ENCODE data around the gene ADK. TPM values are rescaled to one million over a fixed set of nuclear protein-coding genes. Genes with fewer than 3 reads are reported as not detected.

The ADK gene
- polyA plus RNA-seq, 1 donor (not counting 4 experiments of a cell fraction or from before 2014, with no cell fraction given) = 139 TPM

GRCh38 chr10:74238516-74238915 lies 87.5 kb downstream of the ADK start:
- H2AFZ ChIP-seq (ENCODE audit: control insufficient read depth, low read length) = no peak overlapping the region
- H3K79me2 ChIP-seq (ENCODE audit: control insufficient read depth, insufficient read depth, low read length) = peaks cover 69% of the 10 kb centered on the region
- FAIRE-seq (no peak), DNase-seq (ENCODE audit: low read depth, low spot score) (no peak)
- peak overlapping the region; percentile 87 for H3K4me2 ChIP-seq (ENCODE audit: control insufficient read depth, extremely low read depth, insufficient read depth, low read depth, low read length)
- TF ChIP-seq EZH2 (IDR thresholded peaks at IDR 0.05; ENCODE audit: low read length) = no peak
- TF ChIP-seq, protein P1, sequence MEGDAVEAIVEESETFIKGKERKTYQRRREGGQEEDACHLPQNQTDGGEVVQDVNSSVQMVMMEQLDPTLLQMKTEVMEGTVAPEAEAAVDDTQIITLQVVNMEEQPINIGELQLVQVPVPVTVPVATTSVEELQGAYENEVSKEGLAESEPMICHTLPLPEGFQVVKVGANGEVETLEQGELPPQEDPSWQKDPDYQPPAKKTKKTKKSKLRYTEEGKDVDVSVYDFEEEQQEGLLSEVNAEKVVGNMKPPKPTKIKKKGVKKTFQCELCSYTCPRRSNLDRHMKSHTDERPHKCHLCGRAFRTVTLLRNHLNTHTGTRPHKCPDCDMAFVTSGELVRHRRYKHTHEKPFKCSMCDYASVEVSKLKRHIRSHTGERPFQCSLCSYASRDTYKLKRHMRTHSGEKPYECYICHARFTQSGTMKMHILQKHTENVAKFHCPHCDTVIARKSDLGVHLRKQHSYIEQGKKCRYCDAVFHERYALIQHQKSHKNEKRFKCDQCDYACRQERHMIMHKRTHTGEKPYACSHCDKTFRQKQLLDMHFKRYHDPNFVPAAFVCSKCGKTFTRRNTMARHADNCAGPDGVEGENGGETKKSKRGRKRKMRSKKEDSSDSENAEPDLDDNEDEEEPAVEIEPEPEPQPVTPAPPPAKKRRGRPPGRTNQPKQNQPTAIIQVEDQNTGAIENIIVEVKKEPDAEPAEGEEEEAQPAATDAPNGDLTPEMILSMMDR (optimal IDR thresholded peaks at IDR 0.05 in 1 of 3, IDR thresholded peaks at IDR 0.05 in 1 of 3, conservative IDR thresholded peaks at IDR 0.05 in 1 of 3; ENCODE audit: extremely low read depth in 1 of 3, insufficient read depth in 2 of 3, low read length in 3 of 3) = no peak
- no peaks in the 10 kb centered on the region for H3K9me3 ChIP-seq (ENCODE audit: control insufficient read depth, low read depth, low read length)
- H3K9ac ChIP-seq (ENCODE audit: control insufficient read depth, extremely low read depth, insufficient read depth, low read length) = peak overlapping the region; percentile 60
- peaks cover 16% of the 10 kb centered on the region for H3K4me1 ChIP-seq (ENCODE audit: control insufficient read depth, extremely low read depth, insufficient read depth, low read length)
- dilution Hi-C loops (cut with MboI; ENCODE audit: extremely low pct_ligation_motif_present, low sequenced_read_pairs) = no loop called here
- no peaks in the 10 kb centered on the region for H3K9me1 ChIP-seq (ENCODE audit: control insufficient read depth, extremely low read depth, insufficient read depth, low read length)
- H4K20me1 ChIP-seq (ENCODE audit: control insufficient read depth, extremely low read depth, insufficient read depth, low read length) = no peaks in the 10 kb centered on the region
- no peaks in the 10 kb centered on the region for H3K27me3 ChIP-seq (ENCODE audit: control insufficient read depth, extremely low read depth, insufficient read depth, low read length)
- peaks cover 2 to 11% of the 10 kb centered on the region in 2 experiments for H3K36me3 ChIP-seq (ENCODE audit: control insufficient read depth in 2 of 2, extremely low read depth in 1 of 2, insufficient read depth in 2 of 2, low read length in 2 of 2)
- H3K27ac ChIP-seq (ENCODE audit: control insufficient read depth, insufficient read depth, low read length) = peak overlapping the region; percentile 78
- H3K4me3 ChIP-seq (ENCODE audit: control insufficient read depth in 2 of 3, extremely low read depth in 1 of 3, insufficient read depth in 2 of 3, low read depth in 1 of 3, low read length in 3 of 3) = peak overlapping the region in 2 of 3 experiments; percentile 42 to 49

DNA sequence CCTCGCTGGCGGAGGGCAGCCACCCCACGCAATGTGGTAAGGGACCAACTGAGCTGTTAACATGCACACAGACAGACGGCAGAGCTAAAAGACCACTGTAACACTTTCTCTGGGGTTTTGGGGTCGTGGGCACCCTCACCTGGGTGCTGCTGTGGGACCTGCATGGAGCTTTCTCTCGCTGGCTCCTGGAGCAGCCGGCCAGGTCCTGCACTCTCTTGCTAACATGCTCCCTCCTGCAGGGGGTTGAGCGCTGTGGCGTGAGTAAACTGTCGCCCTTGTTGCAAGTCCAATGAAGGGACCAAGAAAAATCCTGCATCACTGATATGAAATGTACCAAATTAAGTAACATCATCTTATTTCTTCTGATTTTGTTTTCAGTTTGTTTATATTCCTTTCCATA lies 92.0 kb downstream of the ADK start:
- DNase-seq (ENCODE audit: low read depth, low spot score) (no peak), FAIRE-seq (no peak)
- TF ChIP-seq EZH2 (IDR thresholded peaks at IDR 0.05; ENCODE audit: low read length) = no peak
- TF ChIP-seq, protein P1 (optimal IDR thresholded peaks at IDR 0.05 in 1 of 3, IDR thresholded peaks at IDR 0.05 in 1 of 3, conservative IDR thresholded peaks at IDR 0.05 in 1 of 3; ENCODE audit: extremely low read depth in 1 of 3, insufficient read depth in 2 of 3, low read length in 3 of 3) = no peak
- Histone ChIP-seq H3K4me2 (ENCODE audit: control insufficient read depth, extremely low read depth, insufficient read depth, low read depth, low read length) (no peak overlapping the region), H3K4me1 (ENCODE audit: control insufficient read depth, extremely low read depth, insufficient read depth, low read length) (peaks cover 11% of the 10 kb centered on the region), H3K9me1 (ENCODE audit: control insufficient read depth, extremely low read depth, insufficient read depth, low read length) (no peaks in the 10 kb centered on the region), H3K9me3 (ENCODE audit: control insufficient read depth, low read depth, low read length) (no peaks in the 10 kb centered on the region), H3K27ac (ENCODE audit: control insufficient read depth, insufficient read depth, low read length) (no peak overlapping the region), H3K27me3 (ENCODE audit: control insufficient read depth, extremely low read depth, insufficient read depth, low read length) (no peaks in the 10 kb centered on the region), H3K4me3 (ENCODE audit: control insufficient read depth in 2 of 3, extremely low read depth in 1 of 3, insufficient read depth in 2 of 3, low read depth in 1 of 3, low read length in 3 of 3) (no peak overlapping the region), H3K79me2 (ENCODE audit: control insufficient read depth, insufficient read depth, low read length) (peaks cover 53% of the 10 kb centered on the region), H3K36me3 (ENCODE audit: control insufficient read depth in 2 of 2, extremely low read depth in 1 of 2, insufficient read depth in 2 of 2, low read length in 2 of 2) (peaks cover 4 to 11% of the 10 kb centered on the region in 2 experiments), H2AFZ (ENCODE audit: control insufficient read depth, low read length) (no peak overlapping the region), H4K20me1 (ENCODE audit: control insufficient read depth, extremely low read depth, insufficient read depth, low read length) (no peaks in the 10 kb centered on the region), H3K9ac (ENCODE audit: control insufficient read depth, extremely low read depth, insufficient read depth, low read length) (no peak overlapping the region)
- dilution Hi-C loops (cut with MboI; ENCODE audit: extremely low pct_ligation_motif_present, low sequenced_read_pairs) = no loop called here
